Activated CD4-positive, alpha-beta memory T cell treated with anti-CD3 and anti-CD28 coated beads, Interleukin-2, amount 10 ng/mL, durations not matched to agents 7 days and 5 days (primary cell): ENCODE results near the gene KRTAP10-4. TPM values are rescaled to one million over a fixed set of nuclear protein-coding genes. Genes with fewer than 3 reads are reported as not detected.
"Not testable (repeated sequence)": the region's sequence is repeated elsewhere in the genome, so short reads cannot be mapped to it uniquely, and the experiment has no call there.

Experiments
- CTCF ChIA-PET: fragments of 350-600 bp; sonication (Branson Sonifier 250); formaldehyde crosslinking; loops from one replicate; lab custom pipeline; 2021; ENCODE audit warnings: antibody characterized with exemption, inconsistent platforms; lab: Charles Lee
- POLR2A ChIA-PET: fragments of 350-600 bp; sonication (Branson Sonifier 250); formaldehyde crosslinking; loops from one replicate; lab custom pipeline; 2021; ENCODE audit warnings: antibody characterized with exemption; lab: Charles Lee
- DNase-seq: peaks from one replicate; pipeline ENCODE4 v3.0.0-alpha.2; 2020
- H3K27ac Mint-ChIP-seq: one replicate; pipeline ENCODE4 v1.8.0; 2021; ENCODE audit warnings: mild to moderate bottlenecking, mixed read lengths
- H3K27me3 Mint-ChIP-seq: one replicate; pipeline ENCODE4 v1.8.0; 2021; ENCODE audit warnings: mixed read lengths
- H3K36me3 Mint-ChIP-seq: one replicate; pipeline ENCODE4 v1.8.0; 2021; ENCODE audit warnings: low read depth, mixed read lengths
- H3K4me1 Mint-ChIP-seq: one replicate; pipeline ENCODE4 v1.8.0; 2021; ENCODE audit warnings: mixed read lengths
- H3K4me3 Mint-ChIP-seq: one replicate; pipeline ENCODE4 v1.8.0; 2021; ENCODE audit warnings: mild to moderate bottlenecking, mixed read lengths
- H3K9me3 Mint-ChIP-seq: one replicate; pipeline ENCODE4 v1.8.0; 2021; ENCODE audit warnings: mixed read lengths
- total RNA-seq, 2 experiments: library from RNA; stranded (reverse); gene quantifications; one replicate each; pipeline ENCODE4 v1.2.3, GENCODE V29; 2021

The KRTAP10-4 gene
- total RNA-seq, 2 experiments from 2014 or later: not detected

DNA sequence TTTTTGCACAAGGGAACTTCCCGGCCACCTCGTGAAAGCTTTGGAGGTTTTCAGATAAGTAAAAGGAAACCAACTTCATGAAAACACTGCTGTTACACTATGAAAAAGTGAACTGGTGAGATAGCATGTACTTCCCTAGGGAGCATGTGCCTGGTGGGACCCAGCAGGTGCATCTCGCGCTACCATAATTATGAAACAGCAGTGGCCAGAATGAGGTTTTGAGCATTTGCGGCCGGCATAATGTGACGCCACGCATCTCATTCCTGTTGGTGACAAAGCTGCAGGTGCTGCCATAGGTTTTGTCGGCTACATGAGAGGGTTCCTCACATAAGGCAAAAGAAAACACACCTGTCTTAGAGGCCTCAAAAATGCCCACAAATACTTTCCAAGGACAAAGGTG is 16.6 kb upstream of the KRTAP10-4 start:
- CTCF ChIA-PET: interaction anchor here (0.8 kb wide), 1 partner anchor 10 kb away, joined by 3 read pairs; no protein-coding TSS in a partner anchor

DNA sequence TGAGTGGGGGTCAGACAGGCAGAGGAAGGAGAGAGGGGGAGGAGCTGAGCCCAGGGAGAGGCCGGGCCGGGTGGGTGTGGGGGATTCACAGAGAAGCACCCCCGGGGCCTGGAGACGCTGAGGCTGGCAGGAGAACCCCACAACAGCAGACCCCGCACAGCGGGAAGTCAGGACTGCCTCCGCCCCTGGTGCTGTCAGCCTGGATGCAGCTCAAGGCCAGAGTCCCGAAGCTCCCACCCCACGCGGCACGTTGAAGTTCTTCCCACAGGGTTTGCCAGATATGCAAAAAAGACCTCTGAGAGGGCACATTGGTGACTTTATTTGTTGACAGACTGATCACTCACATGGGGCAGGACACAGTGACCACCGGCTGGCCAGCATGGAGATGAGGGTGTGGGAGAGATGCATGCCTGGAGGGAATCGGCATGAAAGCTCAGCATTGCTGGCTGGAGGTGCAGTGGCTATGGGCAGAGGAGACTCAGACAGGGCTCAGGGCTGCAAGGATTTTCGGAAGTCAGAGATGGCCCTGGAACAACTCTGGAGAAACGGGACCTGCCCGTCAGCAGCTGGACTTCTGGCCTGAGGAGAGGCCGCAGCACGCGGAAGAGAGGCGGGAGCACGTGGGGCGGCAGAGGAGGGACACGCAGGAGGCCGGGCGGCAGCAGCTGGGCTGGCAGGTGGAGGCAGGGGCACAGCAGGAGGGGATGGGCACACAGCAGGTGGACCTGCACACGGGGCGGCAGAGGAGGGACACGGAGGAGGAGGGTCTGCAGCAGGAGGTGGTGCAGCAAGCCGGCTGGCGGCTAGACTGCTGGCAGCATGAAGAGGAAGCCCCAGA is 15.8 kb upstream of the KRTAP10-4 start:
- CTCF ChIA-PET: interaction anchor here (0.8 kb wide), 1 partner anchor 10 kb away, joined by 3 read pairs; no protein-coding TSS in a partner anchor

More for the DNA sequence above, 16.6 kb upstream of the KRTAP10-4 start:
- Mint-ChIP-seq H3K27ac (no peak overlapping the region), H3K4me1 (no peaks in the 10 kb centered on the region), H3K27me3 (peaks cover 14% of the 10 kb centered on the region), H3K9me3 (peaks cover 3% of the 10 kb centered on the region), H3K4me3 (no peak overlapping the region), H3K36me3 (no peaks in the 10 kb centered on the region)
- POLR2A ChIA-PET: no interaction called here
- no peak for DNase-seq

DNA sequence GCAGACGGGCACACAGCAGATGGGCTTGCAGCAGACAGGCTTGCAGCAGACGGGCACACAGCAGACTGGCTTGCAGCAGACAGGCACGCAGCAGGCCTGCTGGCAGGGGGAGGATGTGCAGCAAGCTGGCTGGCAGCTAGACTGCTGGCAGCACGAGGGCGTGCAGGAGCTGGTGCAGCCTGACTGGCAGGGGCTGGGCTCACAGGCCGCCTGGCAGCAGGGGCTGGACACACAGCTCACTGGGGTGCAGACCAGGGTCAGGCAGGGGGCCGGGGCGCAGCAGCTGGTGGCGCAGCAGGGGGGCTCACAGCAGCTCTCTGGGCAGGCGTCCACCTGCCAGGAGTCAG is 15.2 kb upstream of the KRTAP10-4 start:
- H3K27ac Mint-ChIP-seq, DNase-seq, H3K4me1 Mint-ChIP-seq, H3K36me3 Mint-ChIP-seq, H3K4me3 Mint-ChIP-seq, CTCF ChIA-PET, POLR2A ChIA-PET: not testable (repeated sequence)
- peaks cover 18% of the 10 kb centered on the region for H3K27me3 Mint-ChIP-seq
- H3K9me3 Mint-ChIP-seq: peaks cover 11% of the 10 kb centered on the region

More for the DNA sequence above, 15.8 kb upstream of the KRTAP10-4 start:
- H3K36me3 Mint-ChIP-seq: peaks cover 2% of the 10 kb centered on the region
- no peak for DNase-seq
- POLR2A ChIA-PET: no interaction called here
- no peak overlapping the region for H3K27ac Mint-ChIP-seq
- H3K27me3 Mint-ChIP-seq: peaks cover 18% of the 10 kb centered on the region
- H3K4me1 Mint-ChIP-seq: no peaks in the 10 kb centered on the region
- H3K4me3 Mint-ChIP-seq: no peak overlapping the region
- H3K9me3 Mint-ChIP-seq: peaks cover 11% of the 10 kb centered on the region

DNA sequence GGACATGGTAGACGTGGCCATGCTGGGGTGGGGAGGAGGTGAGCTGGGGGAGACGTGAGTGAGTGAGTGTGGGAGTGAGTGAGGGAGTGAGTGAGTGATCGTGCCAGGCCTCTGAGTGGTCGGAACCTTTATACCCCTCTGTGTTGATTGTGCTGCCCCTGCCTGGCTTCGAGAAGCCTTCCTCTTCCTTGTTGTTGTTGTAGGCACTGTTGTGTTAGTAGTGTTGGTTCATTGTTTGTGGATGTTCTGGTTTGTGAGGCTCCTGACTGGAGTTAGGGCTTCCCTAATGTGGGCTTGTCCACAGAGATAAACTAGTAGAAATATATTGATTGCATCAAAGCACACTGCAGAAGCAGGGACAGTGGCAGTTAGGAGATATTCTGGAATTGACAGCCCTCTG is 14.8 kb upstream of the KRTAP10-4 start, which contains the start of gene KRTAP10-3:
Gene KRTAP10-3 (minus strand): TSS at position 101 of the 400 bp plus-strand sequence. CDS start 80 bp downstream, at position 21.
- peaks cover 2% of the 10 kb centered on the region for H3K36me3 Mint-ChIP-seq
- POLR2A ChIA-PET: no interaction called here
- H3K27ac Mint-ChIP-seq: no peak within 1 kb of the TSS
- peaks cover 18% of the 10 kb centered on the region for H3K27me3 Mint-ChIP-seq
- peaks cover 11% of the 10 kb centered on the region for H3K9me3 Mint-ChIP-seq
- DNase-seq: no peak
- H3K4me3 Mint-ChIP-seq: no peak within 1 kb of the TSS
- H3K4me1 Mint-ChIP-seq: no peaks in the 10 kb centered on the region
- CTCF ChIA-PET: no interaction called here

DNA sequence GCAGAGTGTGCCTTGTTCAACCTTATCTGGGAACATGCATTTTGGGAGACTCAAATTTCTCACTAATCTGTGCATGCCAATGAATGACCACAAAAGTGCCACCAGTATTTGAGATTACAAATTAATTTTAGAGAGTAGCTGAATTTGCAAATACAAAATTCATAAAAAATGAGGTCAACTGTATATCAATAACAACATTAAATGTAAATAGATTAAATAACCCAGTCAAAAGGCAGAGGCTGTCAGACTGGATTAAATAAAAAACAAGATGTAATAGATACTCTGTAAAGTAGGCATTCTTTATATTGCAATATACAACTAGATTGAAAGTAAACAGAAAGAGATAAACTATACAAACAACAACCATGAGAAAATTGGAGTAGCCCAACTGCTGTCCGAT is 9.4 kb upstream of the KRTAP10-4 start:
- peaks cover 15% of the 10 kb centered on the region for H3K27me3 Mint-ChIP-seq
- H3K27ac Mint-ChIP-seq: no peak overlapping the region
- ChIA-PET CTCF (no interaction called here), POLR2A (no interaction called here)
- DNase-seq: no peak
- no peak overlapping the region for H3K4me3 Mint-ChIP-seq
- peaks cover 11% of the 10 kb centered on the region for H3K9me3 Mint-ChIP-seq
- peaks cover 11% of the 10 kb centered on the region for H3K4me1 Mint-ChIP-seq
- peaks cover 2% of the 10 kb centered on the region for H3K36me3 Mint-ChIP-seq

DNA sequence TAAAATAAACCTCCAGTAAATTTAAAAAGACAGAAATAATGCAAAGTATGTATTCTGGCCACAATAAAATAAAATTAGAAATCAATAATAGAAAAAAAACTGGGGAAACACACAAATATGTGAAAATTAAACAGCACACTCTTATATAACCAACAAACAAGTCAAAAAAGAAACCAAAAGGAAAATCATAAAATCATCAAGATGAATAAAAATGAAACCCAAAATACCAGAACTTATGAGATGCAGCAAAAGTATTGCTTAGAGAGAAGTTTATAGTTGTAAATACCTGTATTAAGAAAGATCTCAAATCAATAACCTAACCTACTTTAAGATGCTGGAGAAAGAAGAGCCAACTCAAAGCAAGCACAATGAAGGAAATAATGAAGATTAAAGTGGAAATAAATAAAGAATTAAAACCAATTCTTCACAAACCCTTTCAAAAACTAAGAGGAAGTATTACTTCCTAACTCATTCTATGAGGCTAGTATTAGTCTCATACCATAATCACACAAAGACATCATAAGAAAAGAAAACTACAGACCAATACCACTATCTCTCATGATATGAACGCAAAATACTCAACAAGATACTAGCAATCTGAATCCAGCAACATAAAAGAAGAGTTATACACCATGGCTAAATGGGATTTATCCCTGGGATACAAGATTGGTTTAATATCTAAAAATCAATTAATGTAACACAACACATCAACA is 8.5 kb upstream of the KRTAP10-4 start:
- CTCF ChIA-PET: no interaction called here
- H3K9me3 Mint-ChIP-seq: peaks cover 11% of the 10 kb centered on the region
- H3K27me3 Mint-ChIP-seq: peaks cover 15% of the 10 kb centered on the region
- H3K27ac Mint-ChIP-seq: peak overlapping the region; percentile 9
- H3K4me1 Mint-ChIP-seq: peaks cover 11% of the 10 kb centered on the region
- peaks cover 2% of the 10 kb centered on the region for H3K36me3 Mint-ChIP-seq
- DNase-seq: no peak
- H3K4me3 Mint-ChIP-seq: no peak overlapping the region
- POLR2A ChIA-PET: no interaction called here

DNA sequence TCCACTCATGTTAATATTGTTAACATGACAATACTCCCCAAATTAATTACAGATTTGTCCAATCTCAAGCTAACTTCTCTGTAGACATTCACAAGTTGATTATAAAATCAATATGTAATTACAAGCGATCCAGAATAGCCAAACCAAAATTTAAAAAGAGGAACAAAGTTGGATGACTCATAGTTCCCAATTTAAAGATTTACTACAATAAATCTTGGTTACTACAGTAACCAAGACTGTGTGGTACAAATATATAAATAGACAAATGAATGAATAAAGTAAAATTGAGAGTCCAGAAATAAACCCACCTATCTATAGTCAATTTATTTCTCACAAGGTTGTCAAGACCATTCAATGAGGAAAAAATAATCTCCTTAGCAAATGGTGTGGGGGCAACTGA is 7.1 kb upstream of the KRTAP10-4 start:
- Mint-ChIP-seq H3K9me3 (peaks cover 8% of the 10 kb centered on the region), H3K36me3 (peaks cover 2% of the 10 kb centered on the region), H3K27me3 (peaks cover 6% of the 10 kb centered on the region), H3K4me1 (peaks cover 11% of the 10 kb centered on the region), H3K4me3 (no peak overlapping the region), H3K27ac (no peak overlapping the region)
- POLR2A ChIA-PET: no interaction called here
- CTCF ChIA-PET: interaction anchor here (0.9 kb wide), 1 partner anchor 56 kb away, joined by 3 read pairs; no protein-coding TSS in a partner anchor
- DNase-seq: no peak

DNA sequence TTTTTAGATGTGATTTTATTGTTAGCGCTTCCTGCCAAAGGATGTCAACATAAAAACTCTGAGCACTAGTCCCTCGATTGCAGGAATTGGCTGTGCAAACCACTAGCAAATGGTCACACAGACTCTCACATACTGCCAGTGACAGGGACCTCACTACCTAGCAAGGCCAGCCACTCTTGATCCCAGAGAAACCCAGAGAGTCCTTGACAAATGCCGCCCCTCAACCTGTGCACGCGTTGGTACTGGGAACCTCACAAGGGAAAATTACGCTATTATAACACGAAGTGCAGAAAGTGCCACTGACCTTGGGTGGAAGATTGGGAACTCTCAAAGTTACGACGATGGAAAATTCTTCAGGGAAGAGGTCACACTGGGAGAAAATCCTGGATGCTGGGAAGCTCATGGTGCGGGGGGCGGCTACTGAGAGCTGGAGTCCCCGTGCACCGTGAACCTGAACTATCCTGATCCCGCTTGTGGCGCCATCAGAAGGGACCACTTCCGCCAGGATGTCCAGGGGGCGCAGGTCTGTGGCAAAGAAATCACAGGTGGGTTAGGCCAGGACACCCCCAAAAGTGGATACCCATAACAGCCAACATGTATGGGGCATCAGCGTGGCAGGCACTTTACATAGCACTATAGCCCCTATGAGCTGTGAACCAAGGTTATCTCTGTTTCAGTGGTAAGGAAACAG is 5.9 kb upstream of the KRTAP10-4 start:
- Mint-ChIP-seq H3K27me3 (peaks cover 2% of the 10 kb centered on the region), H3K27ac (no peak overlapping the region), H3K36me3 (no peaks in the 10 kb centered on the region), H3K9me3 (peaks cover under 1% of the 10 kb centered on the region), H3K4me3 (no peak overlapping the region), H3K4me1 (peaks cover 11% of the 10 kb centered on the region)
- DNase-seq: no peak
- CTCF ChIA-PET: no interaction called here
- POLR2A ChIA-PET: interaction anchor here (1.2 kb wide), 1 partner anchor 17 kb away, joined by 3 read pairs; no protein-coding TSS in a partner anchor

DNA sequence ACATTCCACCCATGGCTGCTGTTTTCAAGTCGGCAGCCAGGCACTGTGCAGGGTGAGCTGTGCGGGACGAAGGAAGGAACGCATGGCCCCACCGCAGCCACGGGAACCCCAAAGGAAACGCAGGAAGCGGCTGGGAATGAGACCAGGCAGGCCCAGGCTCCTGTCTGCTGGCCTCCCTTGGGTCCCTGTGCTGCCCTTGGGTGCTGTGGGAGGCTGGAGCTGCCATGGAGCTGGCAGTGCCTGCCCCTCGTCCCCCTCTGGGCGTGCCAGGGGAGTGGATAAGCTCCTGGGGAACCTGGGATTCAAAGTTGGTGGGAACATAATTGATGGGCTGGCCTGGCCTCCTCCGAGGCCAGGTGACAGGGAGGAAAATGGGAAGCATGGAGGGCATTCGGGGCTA is 5.3 kb upstream of the KRTAP10-4 start:
- peaks cover 2% of the 10 kb centered on the region for H3K27me3 Mint-ChIP-seq
- H3K36me3 Mint-ChIP-seq: no peaks in the 10 kb centered on the region
- DNase-seq: no peak
- CTCF ChIA-PET: no interaction called here
- no peak overlapping the region for H3K4me3 Mint-ChIP-seq
- POLR2A ChIA-PET: interaction anchor here (1.2 kb wide), 1 partner anchor 17 kb away, joined by 3 read pairs; no protein-coding TSS in a partner anchor
- H3K9me3 Mint-ChIP-seq: no peaks in the 10 kb centered on the region
- peaks cover 11% of the 10 kb centered on the region for H3K4me1 Mint-ChIP-seq
- no peak overlapping the region for H3K27ac Mint-ChIP-seq

DNA sequence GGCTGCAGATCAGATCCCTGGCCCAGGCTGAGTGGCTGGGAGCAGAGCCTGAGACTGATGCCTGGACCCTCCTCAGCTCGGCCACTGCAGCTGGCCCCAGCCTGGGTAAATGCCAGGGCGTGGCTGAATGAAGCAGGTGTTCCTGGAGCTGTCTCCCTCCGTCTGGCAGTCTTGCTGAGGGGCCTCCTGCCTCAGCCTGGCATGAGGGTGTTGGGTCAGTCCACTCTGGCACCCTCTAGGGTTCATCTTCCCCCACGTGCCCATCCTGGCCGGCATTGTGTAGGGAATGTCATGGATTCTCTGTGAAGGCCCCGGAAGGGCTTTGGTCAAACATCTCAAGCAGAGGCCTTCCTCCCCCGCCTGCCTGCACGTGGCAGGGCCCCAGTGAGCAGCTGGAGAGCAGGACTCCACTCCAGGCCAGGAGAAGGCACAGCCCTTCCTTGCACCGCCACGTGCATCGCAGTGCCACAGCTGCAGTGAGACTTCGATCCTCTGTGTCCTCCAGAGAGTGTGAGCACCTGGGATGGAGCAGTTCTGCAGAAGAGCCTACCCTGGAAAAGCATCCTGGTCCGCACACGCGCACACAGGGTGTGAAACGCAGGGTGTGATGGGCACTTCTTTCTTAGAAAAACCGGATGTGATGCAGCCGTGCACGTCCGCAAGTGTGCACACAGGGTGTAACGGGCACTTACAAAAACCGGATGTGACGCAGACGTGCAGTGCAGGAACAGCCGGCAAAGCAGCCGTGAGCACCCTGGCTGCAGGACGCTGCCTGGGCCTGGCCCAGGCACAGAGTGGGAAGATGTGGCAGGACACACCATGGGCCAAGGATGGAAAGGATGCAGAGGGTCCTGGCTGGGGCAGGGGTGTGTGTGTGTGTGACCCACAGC is 4.6 kb upstream of the KRTAP10-4 start:
- peaks cover 2% of the 10 kb centered on the region for H3K27me3 Mint-ChIP-seq
- no peaks in the 10 kb centered on the region for H3K36me3 Mint-ChIP-seq
- no peak overlapping the region for H3K27ac Mint-ChIP-seq
- no peaks in the 10 kb centered on the region for H3K9me3 Mint-ChIP-seq
- H3K4me3 Mint-ChIP-seq: no peak overlapping the region
- ChIA-PET CTCF (no interaction called here), POLR2A (interaction anchor here (1.2 kb wide), 1 partner anchor 18 kb away, joined by 3 read pairs; no protein-coding TSS in a partner anchor)
- no peak for DNase-seq
- peaks cover 11% of the 10 kb centered on the region for H3K4me1 Mint-ChIP-seq

DNA sequence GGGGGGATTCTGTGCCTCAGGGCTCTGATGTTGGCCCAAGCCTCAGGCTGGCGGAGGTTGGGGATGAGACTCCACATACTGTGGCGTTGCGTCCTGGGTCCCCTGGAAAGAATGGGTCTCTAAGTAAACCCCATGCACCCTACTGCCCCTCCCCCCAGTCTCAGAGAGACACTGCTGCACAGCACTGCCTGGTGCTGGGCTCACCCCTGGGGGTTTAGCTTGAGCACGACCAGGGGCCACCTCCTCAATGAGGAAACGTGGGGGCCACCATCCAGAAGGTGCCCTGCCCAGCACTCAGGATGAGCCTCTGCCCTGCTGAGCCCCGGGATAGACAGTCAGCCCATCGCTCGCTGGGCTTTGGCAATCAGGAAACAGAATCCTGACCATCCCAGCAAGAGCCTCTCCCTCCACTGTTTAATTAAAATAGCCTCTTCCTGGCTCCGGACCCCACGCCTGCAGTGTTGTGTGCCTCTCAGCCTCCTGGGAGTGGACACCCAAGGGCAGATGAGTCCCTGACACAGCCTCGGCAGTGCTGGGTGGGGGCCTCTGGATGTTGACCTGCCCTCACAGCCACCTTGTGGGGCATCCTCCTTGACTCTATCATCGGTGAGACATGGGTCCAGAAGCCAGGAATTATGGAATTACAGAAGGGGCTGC is 3.5 kb upstream of the KRTAP10-4 start:
- ChIA-PET POLR2A (no interaction called here), CTCF (no interaction called here)
- peaks cover 4% of the 10 kb centered on the region for H3K27me3 Mint-ChIP-seq
- H3K4me1 Mint-ChIP-seq: peaks cover 8% of the 10 kb centered on the region
- H3K27ac Mint-ChIP-seq: no peak overlapping the region
- no peaks in the 10 kb centered on the region for H3K9me3 Mint-ChIP-seq
- no peaks in the 10 kb centered on the region for H3K36me3 Mint-ChIP-seq
- no peak for DNase-seq
- H3K4me3 Mint-ChIP-seq: no peak overlapping the region

DNA sequence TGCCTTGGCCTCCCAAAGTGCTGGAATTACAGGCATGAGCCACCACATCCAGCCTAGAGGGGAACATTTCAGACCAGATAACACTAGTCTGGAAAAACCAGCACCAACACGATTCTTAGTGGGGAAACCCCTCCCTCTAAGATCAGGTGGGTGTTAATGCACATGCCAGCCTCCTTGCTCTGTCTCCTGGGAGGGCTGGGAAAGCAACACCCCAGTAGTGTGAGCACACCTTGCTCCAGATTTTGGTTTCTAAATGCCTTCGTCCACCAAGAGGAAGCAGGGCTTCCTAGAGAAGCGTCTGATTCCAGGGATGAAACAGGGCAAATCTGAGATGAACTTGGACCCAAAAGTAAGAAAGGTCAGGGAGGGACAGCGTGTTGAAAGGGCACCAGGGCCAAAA is 2.2 kb upstream of the KRTAP10-4 start:
- Mint-ChIP-seq H3K27me3 (peaks cover 4% of the 10 kb centered on the region), H3K9me3 (peaks cover 3% of the 10 kb centered on the region), H3K27ac (no peak overlapping the region), H3K4me3 (no peak overlapping the region), H3K4me1 (peaks cover 2% of the 10 kb centered on the region), H3K36me3 (no peaks in the 10 kb centered on the region)
- CTCF ChIA-PET: no interaction called here
- DNase-seq: no peak
- POLR2A ChIA-PET: no interaction called here
